ENCODE results near the gene MIEF1.
A peak's percentile ranks its signal among the peaks of the same experiment; 100 is the strongest.

The MIEF1 gene

DNA sequence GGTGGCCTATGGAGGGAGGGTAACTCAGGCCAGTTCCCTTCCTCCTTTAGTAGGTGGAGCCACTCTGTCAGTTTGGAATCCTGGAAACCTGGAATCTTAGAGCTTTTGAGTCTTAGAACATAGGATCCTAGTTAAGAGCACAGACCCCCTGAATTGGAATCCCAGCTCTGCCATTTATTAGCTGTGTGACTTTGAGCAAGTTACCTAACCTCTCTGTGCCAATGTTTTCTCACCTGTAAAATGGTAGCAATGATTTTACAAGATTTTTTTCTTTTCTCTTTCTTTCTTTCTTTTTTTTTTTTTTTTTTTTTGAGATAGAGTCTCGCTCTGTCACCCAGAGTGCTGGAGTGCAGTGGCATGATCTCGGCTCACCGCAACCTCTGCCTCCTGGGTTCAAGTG lies 51.3 kb downstream of the MIEF1 start:
- no peak overlapping the region for H3K4me3 ChIP-seq (ENCODE audit: low read depth, low read length)
- H3K27ac ChIP-seq: no peak overlapping the region
- H3K27me3 ChIP-seq (ENCODE audit: insufficient read depth, low read depth, severe bottlenecking): no peaks in the 10 kb centered on the region
- no peaks in the 10 kb centered on the region for H3K9me3 ChIP-seq (ENCODE audit: severe bottlenecking)
- no peak for DNase-seq
- TF ChIP-seq, protein P1, sequence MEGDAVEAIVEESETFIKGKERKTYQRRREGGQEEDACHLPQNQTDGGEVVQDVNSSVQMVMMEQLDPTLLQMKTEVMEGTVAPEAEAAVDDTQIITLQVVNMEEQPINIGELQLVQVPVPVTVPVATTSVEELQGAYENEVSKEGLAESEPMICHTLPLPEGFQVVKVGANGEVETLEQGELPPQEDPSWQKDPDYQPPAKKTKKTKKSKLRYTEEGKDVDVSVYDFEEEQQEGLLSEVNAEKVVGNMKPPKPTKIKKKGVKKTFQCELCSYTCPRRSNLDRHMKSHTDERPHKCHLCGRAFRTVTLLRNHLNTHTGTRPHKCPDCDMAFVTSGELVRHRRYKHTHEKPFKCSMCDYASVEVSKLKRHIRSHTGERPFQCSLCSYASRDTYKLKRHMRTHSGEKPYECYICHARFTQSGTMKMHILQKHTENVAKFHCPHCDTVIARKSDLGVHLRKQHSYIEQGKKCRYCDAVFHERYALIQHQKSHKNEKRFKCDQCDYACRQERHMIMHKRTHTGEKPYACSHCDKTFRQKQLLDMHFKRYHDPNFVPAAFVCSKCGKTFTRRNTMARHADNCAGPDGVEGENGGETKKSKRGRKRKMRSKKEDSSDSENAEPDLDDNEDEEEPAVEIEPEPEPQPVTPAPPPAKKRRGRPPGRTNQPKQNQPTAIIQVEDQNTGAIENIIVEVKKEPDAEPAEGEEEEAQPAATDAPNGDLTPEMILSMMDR (IDR thresholded peaks at IDR 0.05; ENCODE audit: low read depth, low read length): no peak
- no peaks in the 10 kb centered on the region for H3K36me3 ChIP-seq

DNA sequence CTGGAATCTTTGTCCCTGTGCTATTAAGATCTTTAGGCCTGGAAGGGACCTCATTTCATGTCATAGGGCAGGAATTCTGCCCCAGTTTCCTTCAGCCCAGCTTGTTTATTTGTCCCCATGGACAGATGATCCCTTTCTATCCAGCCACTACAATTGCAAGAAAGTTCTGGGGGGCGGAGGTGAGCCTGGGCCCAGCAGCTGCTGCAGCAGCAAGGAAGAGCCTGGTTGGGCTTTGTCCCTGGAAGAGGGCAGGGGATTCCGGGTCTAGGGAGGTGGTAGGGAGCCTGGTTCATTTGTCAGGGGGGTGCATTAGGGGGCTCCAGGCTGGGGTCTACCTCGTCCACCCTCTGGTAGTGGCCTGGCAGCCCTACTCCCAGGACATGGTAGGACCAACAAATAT lies 52.1 kb downstream of the MIEF1 start:
- no peak overlapping the region for H3K4me3 ChIP-seq (ENCODE audit: low read depth, low read length)
- no peak overlapping the region for H3K27ac ChIP-seq
- H3K36me3 ChIP-seq: no peaks in the 10 kb centered on the region
- no peaks in the 10 kb centered on the region for H3K27me3 ChIP-seq (ENCODE audit: insufficient read depth, low read depth, severe bottlenecking)
- TF ChIP-seq, protein P1 (IDR thresholded peaks at IDR 0.05; ENCODE audit: low read depth, low read length): no peak
- no peak for DNase-seq
- no peaks in the 10 kb centered on the region for H3K9me3 ChIP-seq (ENCODE audit: severe bottlenecking)

DNA sequence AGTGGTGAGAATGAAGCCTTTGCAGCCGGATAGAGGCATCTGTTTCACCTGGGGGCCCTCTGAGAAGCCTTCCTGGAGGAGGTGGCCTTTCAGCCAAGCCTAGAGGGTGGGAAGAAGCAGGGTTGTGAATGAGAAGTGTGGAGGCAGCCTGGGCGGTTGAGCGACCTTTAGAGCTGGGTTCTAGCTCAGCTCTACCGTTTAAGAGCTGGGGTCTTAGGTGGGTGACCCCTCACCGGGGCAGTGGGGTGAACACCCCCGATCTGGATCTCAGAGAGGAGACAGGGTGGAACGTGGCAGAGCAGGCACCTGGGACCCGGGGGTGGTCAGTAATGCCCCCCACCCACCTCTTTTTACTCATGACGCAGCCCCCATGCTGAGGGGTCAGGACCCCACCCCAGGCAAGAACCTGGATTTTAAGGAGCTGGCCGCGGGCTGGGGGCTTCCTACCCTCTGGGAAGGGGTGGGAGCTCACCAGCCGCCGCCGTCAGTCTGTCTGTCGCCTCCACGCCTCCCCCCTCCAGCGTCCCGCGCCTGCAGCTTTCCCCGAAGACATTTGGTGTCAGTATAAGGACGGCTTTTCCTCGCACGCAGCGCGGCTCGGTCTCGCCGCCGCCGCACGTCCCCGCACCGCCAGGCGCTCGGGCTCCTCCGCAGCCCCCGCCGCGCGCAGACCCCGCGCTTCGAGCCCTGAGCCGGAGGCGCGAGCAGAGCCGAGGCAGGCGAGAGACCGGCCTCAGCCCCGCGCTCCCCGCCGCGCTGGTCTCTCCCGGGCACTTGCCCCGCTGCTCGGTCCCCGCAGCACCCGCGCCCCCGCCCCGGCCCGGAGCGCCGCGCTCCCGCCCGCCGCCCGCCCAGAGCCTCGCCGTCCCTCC lies 55.1 kb downstream of the MIEF1 start:
- Histone ChIP-seq H3K27me3 (ENCODE audit: insufficient read depth, low read depth, severe bottlenecking) (no peaks in the 10 kb centered on the region), H3K9me3 (ENCODE audit: severe bottlenecking) (no peaks in the 10 kb centered on the region), H3K4me3 (ENCODE audit: low read depth, low read length) (peak overlapping the region; percentile 45), H3K27ac (no peak overlapping the region; the same call in 1 of the 2 replicates), H3K36me3 (no peaks in the 10 kb centered on the region)
- DNase-seq: peak; percentile 77
- TF ChIP-seq, protein P1 (IDR thresholded peaks at IDR 0.05; ENCODE audit: low read depth, low read length): peak; percentile 50

DNA sequence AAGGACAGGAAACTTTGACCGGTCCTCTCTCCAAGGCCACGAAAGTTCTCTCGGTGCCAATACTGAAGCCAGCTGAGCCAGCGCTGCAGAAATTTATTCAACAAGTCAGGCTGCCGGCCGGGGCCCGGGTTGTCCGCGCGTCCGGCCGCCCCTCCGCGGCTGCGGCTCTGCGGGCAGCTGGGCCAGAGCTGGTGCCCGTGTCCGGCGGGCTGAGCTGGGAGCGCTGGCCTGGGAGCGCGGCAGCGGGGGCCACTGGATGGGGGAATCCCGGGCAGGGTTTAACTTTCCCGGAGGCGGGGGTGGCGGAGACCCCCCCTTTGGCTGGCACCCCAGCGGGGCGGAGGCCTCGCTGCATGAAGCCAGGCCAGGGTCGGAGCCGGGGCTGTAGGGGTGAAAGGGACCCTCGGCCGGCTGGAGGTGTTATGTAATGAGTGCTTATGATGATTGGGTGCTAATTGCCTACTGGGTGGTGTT lies 56.2 kb downstream of the MIEF1 start:
- TF ChIP-seq, protein P1 (IDR thresholded peaks at IDR 0.05; ENCODE audit: low read depth, low read length): no peak
- H3K9me3 ChIP-seq (ENCODE audit: severe bottlenecking): no peaks in the 10 kb centered on the region
- H3K27me3 ChIP-seq (ENCODE audit: insufficient read depth, low read depth, severe bottlenecking): no peaks in the 10 kb centered on the region
- H3K27ac ChIP-seq: no peak overlapping the region
- H3K36me3 ChIP-seq: no peaks in the 10 kb centered on the region
- no peak for DNase-seq
- H3K4me3 ChIP-seq (ENCODE audit: low read depth, low read length): no peak overlapping the region

DNA sequence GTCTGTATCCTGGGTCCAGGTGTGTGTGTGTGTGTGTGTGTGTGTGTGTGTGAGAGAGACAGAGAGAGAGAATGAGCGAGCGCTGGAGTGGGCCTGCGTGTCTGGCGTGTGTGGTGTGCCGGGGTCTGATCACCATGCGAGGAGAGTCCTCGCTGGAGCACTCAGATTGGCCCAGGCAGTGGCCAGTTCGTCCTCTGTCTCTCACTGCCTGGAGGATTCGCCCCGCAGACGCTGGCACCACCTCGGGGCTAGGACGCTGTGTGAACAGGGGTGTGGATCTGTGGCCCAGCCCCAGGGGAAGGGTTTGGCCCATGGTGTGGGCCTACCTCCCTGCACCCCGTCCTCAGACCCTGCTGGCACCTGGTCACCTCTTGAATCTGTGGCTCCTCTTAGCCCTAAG lies 56.9 kb downstream of the MIEF1 start:
- no peak overlapping the region for H3K27ac ChIP-seq
- no peak overlapping the region for H3K4me3 ChIP-seq (ENCODE audit: low read depth, low read length)
- H3K9me3 ChIP-seq (ENCODE audit: severe bottlenecking): no peaks in the 10 kb centered on the region
- no peak for DNase-seq
- TF ChIP-seq, protein P1 (IDR thresholded peaks at IDR 0.05; ENCODE audit: low read depth, low read length): no peak
- no peaks in the 10 kb centered on the region for H3K36me3 ChIP-seq
- H3K27me3 ChIP-seq (ENCODE audit: insufficient read depth, low read depth, severe bottlenecking): no peaks in the 10 kb centered on the region
